Stimulated activated CD8-positive, alpha-beta memory T cell treated with anti-CD3 and anti-CD28 coated beads, Interleukin-4, amount 100 ng/mL, for 48 hours (primary cell): ENCODE results near the gene PTGDS.

Source experiments
- DNase-seq: peaks from one replicate; pipeline ENCODE4 v3.0.0-alpha.2; 2020

The PTGDS gene

GRCh38 chr9:136958898-136959850, 18.1 kb upstream of the PTGDS start:
- DNase-seq: no peak

DNA sequence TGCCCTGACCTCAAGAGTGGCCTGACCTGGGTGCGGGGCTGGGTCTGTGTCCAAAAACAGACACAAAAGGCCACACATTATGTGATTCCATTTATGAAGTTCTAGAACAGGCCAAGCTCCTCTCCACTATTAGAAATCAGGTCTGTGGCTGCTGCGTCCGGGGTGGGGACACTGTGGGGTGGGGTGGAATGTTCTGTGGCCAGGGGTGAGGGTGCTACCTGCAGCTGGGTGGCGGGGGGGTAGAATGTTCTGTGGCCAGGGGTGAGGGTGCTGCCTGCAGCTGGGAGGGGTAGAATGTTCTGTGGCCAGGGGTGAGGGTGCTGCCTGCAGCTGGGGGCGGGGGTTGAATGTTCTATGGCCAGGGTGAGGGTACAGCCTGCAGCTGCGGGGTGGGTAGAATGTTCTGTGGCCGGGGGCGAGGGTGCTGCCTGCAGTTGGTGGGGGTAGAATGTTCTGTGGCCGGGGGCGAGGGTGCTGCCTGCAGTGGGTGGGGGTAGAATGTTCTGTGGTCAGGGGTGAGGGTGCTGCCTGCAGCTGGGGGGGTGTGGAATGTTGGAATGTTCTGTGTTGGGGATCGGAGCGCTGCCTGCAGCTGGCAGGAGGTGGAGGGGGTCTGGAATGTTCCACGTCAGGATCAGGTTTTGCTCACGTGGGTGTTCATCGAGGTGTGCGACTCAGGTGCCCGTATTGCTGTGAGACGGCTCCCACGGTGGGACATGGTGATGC, 16.9 kb upstream of the PTGDS start:
- DNase-seq: no peak

DNA sequence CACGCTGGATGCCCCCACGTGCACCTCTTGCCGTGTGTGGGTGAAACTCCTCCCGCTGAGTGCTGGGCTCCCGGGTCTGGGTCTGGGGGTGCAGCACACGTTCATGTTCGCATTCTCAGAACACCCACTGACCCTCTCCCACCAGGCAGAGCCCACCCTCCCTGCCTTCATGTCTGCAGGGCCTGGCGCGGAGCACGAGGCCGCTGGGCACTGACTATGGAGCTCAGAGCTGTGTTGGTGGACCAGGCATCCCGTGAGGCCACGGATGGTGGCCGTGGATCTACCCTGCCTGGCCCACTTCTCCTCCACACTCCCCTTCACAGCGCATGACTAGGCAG, 16.4 kb upstream of the PTGDS start:
- DNase-seq: no peak

- no peak for DNase-seq
These were observed 15.8 kb upstream of the PTGDS start for GRCh38 chr9:136961279-136962065.

DNA sequence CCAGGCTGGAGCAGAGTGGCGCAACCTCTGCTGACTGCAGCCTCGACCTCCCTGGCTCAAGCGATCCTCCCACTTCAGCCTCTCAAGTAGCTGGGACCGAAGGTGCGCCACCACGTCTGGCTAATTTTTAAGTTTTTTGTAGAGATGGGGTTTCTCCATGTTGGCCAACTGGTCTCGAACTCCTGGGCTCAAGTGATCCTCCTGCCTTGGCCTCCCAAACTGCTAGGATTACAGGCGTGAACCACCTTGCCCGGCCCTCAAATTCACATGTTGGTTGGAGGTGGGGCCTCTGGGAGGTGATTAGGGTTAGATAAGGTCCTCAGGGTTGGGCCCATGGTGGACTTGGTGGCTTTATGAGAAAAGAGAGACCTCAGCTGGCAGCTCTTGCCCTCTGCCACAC, 15.1 kb upstream of the PTGDS start:
- no peak for DNase-seq

- no peak for DNase-seq
These were observed 14.5 kb upstream of the PTGDS start for GRCh38 chr9:136962701-136963248.

DNA sequence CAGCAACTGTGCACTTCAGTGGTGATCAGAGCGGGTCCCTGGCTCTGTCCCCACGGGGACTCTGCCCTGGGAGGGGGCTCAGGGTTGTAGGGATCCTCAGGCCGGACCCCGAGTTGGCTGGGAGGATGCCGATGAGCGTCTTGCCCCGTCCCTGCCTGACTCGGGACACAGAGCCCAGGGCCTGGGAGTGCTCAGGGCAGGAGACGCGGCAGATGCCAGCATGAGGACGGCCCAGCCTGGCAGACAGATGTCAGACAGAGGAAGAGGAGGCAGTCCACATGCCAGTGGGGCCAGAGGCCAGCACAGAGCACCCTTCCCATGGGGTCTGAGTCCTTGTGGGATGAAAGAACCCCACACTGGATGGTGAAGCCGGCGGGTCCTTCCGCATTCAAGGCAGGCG, 14.0 kb upstream of the PTGDS start:
- DNase-seq: no peak

GRCh38 chr9:136963751-136964150, 13.6 kb upstream of the PTGDS start:
- no peak for DNase-seq

DNA sequence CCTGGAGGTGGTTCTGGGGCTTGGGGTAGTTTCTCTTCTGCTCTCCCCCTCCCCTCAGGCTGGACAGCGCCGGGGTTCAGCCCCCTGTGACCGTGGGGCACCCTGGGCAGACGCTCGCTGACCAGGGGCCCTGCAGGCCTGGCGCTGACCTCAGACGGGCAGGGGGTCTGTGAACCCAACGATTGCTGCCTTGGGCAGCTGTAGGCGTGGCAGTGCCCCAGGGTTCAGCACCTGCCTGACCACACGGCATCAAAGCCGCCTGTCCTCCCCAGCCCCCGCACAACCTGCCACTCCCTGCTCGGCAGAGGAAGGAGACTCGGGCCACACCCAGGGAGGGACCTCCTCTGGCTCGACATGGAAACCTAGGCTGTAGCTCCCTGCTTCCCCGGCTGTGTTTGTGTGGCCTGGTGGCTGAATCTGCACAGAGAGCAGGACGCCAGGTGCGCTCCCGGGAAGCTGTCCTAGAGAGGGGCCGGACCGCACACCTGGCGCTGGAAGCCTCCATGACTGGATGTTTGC, 13.1 kb upstream of the PTGDS start:
- DNase-seq: no peak

DNA sequence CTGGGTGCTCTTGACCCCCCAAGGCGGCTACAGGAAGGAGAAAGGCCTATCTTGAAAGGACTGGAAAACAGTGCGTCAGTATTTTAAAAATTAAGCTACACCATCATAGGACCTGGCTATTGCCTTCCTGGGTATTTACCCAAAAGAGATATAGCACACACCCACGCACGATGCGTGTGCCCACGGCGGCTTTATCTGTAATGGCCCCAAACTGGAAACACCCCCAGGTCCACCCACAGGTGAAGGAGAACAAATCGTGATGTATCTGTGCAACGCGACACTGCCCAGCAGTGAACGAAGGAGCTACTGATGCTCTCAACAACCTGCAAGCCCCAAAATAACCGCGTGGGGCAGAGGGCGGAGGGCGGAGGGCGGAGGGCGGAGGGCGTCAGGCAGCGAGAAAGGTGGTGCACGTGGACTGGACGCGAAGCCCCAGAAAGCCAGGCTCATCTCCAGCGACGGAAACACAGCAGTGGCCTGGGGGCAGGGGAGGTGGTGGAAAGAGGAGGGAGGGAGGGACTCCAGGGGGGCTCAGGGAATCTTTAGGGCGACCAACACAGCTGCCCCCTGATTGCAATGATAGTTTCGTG, 12.4 kb upstream of the PTGDS start:
- DNase-seq: no peak

DNA sequence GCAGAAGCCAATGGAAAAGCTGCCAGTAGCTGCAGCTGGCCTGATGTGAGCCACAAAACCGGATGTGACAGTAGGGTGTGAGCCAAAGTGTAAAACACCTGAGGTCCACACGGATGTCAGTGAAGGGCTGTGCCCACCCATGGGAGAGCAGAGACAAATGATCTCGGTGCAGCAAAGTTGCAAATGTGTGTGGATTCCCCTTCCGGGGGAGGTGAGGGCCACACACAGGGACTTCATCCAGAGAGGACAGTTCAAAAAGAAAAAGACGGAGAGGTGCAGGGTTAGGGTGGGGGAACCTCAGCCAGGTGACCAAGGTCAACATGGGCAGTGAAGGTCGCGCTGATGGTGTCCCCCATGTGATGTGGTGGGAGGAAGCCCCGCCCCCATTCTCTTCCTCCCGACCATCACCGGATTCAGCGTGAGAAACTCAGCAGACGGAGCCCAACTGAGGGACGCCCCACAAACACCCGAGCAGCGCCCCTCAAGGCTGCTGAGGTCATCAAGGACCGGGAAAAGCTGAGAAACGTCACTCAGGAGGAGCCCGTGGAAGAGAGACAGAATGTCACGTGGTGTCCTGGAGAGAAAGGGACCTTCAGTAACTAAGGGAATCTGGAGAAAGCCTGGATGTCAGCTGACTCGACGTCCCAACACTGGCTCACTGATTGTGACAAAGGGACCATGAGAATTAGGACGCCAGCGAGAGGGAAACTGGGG, 11.4 kb upstream of the PTGDS start:
- peak; percentile 49 for DNase-seq

GRCh38 chr9:136968333-136969127, 8.8 kb upstream of the PTGDS start:
- DNase-seq: no peak

DNA sequence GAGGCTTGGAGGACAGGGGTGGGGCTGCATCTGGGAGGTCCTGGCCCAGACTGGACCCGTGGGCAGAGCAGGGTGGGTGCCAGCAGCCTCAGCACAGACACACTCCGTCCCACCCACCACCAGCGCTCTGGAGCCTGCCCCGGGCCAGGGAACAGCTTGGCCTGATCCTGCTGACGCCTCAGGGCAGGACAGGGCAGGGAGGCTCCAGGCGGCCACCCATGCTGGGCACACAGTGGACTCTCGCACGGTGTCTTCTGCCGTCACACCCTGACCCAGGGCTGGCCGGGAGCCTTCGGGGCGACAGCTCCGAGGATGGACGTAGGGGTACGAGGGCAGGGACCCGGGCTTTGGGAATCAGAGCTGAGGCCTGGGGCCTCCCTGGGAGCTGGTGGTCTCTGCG, 8.2 kb upstream of the PTGDS start:
- DNase-seq: no peak

DNA sequence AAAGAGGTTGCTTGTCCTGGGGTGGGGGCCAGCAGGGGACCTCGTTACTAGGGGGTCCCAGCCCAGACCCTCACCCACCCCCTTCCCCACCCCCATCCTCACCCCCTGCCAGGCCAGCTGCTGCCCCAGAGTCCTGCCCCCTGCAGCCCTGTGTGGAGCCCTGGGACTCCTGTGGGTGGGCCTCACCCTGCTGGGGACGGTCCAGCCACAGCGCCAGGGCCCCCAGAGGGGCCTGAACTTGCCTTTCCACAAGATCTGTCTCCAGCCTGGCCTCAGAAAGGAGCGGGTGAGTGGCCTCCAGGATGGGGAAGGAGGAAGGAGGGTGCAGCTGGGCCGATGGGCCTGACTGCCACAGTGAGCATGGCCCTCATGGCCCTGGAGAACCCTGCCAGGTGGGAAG, 7.5 kb upstream of the PTGDS start:
- DNase-seq: no peak

GRCh38 chr9:136970361-136970760, 6.9 kb upstream of the PTGDS start:
- no peak for DNase-seq

GRCh38 chr9:136971746-136972145, 5.6 kb upstream of the PTGDS start:
- no peak for DNase-seq

GRCh38 chr9:136972335-136972734, 5.0 kb upstream of the PTGDS start:
- no peak for DNase-seq

- no peak for DNase-seq
These were observed 4.6 kb upstream of the PTGDS start for GRCh38 chr9:136972743-136973142.

DNA sequence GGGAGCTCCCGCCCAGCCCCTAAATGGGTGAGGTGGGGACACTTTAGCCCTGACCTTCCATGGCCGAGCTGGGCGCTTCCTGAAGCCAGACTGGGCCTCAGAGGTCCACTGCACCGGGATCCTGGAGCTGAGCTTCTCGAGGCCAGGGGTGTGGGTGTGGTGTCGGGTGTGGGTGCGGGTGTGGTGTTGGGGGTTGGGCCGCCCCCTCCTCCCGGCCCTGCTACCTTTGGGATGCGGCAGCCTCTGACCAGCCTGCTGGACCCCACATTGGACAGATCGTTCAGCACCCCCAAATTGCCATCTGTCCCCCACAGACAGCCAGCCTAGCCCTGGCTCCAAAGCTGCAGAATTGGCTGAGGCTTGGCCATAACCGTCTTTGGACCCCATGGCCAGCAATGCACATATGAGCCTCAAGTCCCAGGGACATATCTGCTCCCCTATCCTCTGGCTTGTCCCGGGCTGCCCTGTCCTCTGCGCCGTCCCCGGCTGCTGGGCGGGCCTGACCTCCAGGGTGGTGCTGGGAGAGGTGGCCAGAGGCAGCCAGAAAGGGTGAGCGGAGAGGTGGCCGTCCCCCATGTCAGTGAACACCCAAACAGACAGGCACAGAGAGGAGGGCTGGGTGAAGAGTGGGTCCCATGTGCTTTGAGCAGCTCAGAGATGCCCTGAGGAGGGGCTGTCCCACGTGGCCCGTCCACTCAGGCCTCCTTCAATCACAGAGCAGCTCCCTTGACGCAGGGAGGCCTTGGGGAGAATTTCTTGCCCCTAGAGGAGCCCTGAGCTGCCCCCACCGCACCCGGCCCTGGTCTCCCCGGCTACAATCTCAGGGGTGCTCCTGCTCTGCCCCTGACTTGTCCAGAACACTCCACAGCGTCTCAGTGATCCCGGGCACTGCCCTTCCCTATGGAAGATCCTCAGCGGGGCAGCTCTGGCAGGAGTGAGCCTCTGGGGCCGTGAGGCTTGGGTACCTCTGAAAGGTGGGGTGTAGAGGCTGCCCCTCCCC, 3.4 kb upstream of the PTGDS start:
- DNase-seq: no peak
